DMS79 treated with DMSO at 0.1 percent for 48 hours (cell line): Measurements from ENCODE around the gene TCEAL5.
"Not testable (repeated sequence)": the region's sequence is repeated elsewhere in the genome, so short reads cannot be mapped to it uniquely, and the experiment has no call there.

Experiments used
- DNase-seq: peaks from one replicate; lab custom pipeline; 2025; lab: John Stamatoyannopoulos, UW

Gene TCEAL5

DNA sequence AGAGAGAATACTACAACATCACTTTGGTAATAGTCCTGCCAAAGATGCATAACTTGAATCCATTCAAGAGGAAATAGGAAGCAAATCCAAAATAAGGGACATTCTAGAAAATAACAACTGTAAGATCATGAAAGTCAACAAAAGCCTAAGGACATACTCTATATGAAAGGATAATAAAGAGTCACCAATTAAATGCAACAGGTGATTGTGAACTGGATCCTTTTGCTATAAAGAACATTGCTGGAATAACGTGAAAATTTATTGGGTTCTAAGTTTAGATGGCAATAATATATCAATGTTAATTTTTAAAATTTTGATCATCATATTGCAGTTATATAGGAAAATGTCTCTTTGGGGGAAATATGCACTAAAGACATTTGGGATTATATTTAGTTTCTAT lies 41.7 kb downstream of the TCEAL5 start:
- DNase-seq = no peak

DNA sequence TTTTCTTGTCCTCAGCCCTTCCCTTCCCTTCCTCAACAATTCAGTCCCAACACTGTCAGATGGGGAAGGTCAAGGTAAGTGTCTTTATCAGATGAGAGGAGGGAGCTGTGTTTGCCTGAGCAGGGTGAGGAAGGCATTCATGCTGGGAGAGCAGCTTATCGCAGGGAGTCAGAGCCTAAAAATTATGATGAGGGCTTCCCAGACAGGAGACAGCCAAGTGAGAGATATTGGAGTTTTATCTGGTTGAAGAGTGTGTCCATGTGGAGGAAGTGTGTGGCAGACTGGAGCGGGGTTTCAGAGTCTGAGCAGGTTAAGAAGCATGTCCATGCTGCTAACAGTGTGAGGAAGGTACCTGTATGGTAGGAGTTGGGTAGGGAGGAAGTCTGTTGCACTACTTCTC lies 43.3 kb downstream of the TCEAL5 start:
- no peak for DNase-seq

DNA sequence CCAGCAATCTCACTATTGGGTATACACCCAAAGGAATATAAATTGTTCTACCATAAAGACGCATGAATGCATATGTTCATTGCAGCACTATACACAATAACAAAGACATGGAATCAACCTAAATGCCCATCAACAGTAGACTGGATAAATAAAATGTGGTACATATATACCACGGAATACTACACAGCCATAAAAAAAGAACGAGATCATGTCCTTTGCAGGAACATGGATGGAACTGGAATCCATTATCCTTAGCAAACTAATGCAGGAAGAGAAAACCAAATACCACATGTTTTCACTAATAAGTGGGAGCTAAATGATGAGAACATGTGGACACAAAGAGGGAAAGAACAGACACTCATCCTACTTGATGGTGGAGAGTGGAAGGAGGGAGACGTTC lies 50.6 kb downstream of the TCEAL5 start:
- not testable (repeated sequence) for DNase-seq
